ENCODE data around the gene PTPRJ.

PTPRJ gene

DNA sequence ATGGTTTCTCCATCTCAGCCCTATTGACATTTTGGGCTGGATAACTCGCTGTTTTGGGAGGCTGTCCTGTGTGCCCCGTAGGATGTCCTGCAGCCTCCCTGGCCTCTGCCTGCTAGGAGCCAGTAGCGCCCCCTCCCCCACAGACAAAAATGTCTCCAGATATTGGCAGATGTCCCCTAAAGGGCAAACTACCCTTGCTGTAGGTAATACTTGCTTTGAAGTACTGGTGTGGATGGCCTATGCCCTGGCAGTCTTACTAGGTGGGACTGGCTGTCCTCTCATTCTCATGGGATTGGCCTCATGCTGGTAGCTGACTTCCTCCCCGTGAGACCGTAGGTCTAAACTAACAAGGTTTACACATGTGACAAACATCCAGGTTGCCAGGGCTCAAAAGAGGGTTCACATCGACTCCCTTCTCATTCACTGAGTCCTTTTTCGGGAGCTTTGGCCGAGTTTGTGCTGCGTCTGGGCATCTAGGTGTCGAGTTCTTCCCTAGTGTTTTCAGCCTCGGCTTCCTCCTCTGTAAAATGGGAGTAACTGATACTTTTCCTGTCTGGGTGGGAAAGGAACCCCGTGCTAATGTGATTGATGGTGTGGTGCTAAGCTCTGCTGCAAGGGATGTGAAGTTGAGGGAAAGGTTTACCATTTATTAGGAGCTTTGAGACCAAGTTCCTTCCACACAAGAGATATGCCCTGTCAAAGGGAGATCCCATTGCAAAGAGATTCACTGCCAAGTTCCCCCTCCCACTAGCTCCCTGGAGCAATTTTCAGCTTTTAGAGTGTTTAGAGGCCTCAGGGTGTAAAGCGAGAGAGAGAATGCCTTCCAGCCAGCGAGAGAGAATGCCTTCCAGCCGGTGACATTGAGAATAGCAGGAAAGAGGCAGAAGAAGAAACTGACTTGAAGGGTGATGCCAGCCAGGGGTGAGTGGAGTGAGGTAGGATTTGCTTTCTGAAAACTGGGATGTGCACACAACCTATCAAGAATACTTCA, 17.0 kb downstream of the PTPRJ start:
- no peak for DNase-seq

DNA sequence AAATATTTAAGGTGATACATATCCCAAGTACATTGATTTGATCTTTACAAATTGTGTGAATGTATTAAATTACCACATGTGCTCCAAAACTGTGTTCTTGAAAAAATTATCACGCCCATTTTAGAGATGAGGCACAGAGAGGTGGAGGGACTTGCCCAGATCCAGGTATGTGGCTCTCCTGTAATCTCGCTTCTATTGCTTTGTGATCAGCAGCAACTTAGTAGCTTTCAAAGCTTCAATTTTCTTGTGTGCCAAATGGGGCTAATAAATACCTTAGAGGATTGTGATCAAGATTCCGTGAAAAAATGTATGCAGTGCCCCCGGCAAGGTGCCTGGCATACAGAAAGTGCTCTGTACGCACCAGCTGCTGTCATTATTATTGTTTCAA, 18.0 kb downstream of the PTPRJ start:
- DNase-seq, result no peak

DNA sequence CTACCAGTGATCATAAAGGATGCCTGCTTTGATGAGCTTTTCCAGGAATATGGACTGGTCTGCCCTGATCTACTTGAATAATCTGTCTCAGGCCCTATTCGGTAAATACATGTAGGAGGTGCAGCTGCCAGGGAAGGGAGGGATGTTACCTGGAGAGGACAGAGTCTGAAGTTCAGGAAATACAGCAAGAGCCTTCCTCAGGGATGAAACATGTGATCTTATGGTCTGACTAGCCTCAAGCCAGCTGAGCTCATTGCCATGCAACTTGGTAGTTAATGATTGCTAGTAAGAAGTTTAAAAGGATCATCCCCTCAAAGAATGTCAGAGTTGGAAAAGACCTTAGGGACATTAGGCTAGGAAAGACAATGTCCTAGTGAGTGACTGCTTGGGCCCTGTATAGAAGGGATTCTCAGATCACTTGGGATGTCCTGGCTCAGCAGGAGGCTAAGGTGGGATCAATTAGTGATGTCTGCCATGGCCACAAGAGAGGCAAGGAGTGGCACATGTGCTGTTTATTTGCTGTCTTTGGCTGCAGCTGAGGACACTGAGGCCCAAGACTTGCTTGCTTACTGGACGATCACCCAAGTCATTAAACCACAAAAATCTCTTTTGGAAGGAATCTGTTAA, 18.5 kb downstream of the PTPRJ start:
- no peak for DNase-seq

DNA sequence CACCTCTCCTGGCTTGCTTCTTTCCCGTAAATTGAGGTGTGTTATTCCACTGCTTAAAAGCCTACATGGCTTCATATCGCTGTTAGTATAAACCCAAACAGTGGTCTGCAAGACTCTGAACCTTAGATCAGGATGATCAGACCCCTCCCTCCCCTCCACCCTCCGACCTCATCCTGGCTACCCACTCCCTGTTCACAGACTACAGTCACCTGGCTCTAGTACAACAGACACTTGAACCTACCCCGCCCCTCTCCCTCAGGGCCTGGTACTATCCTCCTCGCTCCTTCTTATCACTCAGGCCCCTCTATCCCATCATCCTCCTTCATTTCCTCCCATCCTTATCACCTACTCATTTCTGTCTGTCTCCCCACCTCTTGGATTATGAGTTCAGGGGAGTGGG, 20.1 kb downstream of the PTPRJ start:
- DNase-seq, result no peak

DNA sequence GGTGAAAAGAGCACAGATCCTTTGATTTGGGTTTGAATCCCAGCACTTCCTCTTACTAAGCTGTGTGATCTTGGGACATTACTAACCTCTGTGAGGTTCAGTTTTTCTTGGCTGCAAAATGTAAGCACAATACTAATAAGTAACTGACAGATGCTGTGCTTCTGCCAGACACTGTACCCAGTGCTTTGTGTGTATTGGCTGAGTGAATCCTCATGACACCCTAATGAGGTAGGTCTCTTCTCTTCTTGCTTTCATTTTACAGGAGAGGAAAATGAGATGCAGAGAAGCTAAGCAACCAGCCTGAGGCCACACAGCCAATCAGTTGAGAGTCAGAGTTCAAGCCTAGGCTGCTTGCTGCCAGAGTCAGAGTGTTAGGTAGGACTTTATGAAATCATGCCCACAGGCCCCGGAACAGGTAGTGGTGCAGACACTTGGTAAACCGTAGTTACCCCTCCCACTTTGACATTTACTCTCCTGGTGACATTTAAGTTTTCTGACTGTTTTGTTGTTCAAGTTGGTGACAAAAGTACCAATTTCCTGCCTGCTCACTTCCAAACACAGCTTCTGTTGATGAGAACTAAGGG, 21.2 kb downstream of the PTPRJ start:
- peak; percentile 77 to 81 for DNase-seq

DNA sequence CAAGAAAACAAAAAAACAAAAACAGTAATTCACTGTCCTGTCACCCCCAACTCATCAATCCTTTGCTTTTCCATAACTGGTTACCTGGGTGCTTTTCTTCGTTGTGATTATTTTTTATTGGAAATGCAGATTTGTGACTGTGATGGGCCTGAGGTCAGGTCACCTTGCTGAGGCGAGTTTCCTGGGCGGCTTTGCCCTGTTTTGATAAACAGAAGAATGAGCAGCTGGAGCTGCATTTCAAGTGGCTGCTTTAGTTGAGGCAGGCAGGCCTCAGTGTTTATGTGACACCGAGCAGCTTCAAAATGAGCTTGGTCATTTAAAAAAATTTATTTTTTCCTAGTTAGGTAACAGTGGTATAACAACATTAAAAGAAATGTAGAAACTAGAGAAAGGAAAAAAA, 22.2 kb downstream of the PTPRJ start:
- DNase-seq, result no peak

DNA sequence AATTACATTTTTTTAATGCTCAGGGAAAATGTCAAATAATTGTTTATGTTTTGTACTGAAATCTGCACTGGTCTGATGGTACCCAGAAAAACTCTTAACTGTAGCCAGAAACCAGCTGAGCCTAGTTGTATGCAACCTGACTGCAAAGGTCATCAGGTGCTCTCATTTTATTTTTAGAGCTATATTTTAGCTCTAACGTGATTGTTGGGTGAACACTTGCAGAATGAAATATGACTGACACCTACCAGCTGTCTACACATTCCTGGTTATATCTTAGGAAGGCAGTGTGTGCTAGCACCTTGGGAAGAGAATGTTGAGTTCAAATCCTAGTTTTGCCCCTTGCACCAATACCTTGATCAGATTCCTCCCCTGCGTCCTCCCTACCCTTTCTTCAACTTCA, 23.6 kb downstream of the PTPRJ start:
- DNase-seq, result no peak

DNA sequence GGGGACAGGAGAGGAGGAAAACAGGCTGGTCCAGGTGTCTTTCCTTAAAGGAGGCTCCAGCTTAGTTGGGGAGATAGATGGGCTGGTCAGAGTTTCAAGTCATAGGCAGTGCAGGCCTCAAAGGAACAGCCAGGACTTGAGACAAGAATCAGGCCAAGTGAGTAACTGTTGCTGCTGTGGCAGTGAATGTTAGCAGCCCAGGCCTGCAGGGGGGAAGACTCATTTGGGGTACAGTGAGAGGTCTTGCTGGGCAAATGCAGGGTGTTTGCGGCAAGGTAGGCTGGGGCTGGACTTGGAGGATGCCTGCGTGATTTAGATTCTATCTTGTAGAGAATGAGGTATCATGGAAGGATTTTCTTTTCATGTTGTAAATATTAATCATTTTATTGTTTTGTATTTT, 24.1 kb downstream of the PTPRJ start:
- no peak for DNase-seq

DNA sequence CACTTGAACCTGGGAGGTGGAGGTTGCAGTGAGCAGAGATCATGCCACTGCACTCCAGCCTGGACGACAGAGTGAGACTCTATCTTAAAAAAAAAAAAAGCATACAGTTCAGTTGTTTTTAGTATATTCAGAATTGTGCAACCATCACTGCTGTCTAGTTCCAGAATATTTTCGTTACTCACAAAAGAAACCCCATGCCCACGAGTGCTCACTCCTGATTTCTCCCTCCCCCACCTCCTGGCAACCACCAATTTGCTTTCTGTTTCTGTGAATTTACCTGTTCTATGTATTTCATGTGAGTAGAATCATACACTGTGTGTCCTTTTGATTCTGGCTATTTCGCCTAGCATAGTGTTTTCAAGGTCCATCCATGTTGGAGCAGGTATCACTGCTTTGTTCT, 24.8 kb downstream of the PTPRJ start:
- peak; percentile 51 to 54 for DNase-seq

DNA sequence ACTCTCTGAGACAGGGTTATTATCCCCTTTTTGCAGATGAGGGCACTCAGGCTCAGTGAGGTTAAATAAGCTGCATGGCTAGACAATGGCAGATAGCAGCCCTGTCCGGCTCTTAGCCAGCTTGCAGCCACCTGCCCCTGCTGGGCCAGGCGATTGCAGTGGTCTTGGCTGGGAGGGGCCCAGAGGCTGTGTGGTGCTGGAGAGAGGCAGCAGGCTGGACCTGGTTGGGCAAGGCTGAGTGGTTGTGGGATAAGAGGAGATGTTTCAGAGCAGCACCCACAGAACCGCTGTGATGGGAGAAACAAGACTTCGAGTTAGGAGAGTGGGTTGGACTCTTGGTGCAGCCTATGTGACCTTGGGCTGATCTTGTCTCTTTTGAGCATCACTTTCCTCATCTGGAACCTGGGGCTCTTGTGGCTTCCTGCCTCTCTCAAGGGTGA, 25.5 kb downstream of the PTPRJ start:
- DNase-seq, result no peak

DNA sequence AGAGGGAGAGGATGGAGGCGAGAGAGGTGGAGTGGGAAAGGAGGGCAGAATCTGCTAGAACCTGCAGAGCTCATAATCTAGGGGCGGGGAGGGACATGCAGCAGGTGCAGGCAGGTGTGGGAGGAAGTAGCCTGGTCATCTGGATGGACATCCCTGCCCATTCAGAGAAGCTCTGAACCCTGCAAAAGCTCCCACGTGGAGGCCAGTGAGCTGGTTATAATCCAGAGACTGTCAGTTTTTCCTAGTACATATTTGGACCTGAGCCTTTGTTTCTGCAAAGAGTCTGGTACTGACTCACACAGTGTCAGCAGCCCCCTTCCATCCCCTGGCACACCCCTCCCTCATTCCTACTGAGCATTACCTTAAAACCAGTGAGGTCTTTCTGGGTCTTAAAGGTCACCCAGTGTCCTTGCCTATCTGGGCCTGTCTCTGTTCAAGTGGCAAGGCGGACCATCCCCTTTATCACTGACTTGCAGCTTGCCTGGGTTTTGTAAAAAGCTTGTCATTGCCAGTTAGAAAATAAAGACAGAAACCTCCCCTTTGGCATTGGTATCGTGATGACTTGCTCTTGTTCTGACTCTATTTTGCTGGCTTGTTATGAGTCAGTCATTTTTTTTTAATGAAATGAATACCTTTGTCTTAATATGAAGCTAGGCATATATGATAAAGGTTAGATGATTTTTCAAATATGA, 26.1 kb downstream of the PTPRJ start:
- no peak for DNase-seq

DNA sequence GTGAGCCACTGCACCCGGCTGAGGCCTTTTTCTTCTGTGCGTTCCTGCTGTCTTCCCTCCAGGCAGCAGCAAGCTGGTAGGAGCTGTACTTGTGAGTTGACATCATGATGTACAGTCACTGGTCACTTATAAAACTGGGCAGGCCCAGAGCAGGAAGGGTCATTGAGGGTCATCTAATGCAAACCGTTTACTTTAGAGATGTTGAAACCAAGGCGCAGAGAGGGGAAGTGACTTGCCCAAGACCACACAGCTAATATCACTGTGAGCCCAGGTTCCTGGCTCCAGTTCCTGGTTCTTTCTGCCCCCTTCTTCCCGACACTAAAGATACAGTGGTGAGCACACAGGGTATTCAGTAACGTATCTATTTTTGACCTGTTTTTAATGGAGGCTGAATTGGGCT, 27.3 kb downstream of the PTPRJ start:
- DNase-seq, result no peak

DNA sequence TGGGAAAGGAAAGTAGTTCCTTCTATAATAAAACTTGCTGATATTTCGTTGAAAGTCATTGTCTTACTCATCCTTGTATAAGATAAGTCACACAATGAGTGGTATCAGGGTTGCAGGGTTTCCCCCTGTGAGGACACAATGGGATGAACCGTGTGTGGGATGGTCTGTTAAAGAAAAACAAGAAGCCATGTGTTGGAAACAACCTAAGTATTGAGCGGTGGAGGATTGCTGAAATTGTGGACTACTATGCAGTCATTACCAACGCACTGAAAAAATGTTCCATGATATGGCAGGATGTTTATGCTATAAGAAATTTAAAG, 28.6 kb downstream of the PTPRJ start:
- DNase-seq, result peak; percentile 48 to 66

DNA sequence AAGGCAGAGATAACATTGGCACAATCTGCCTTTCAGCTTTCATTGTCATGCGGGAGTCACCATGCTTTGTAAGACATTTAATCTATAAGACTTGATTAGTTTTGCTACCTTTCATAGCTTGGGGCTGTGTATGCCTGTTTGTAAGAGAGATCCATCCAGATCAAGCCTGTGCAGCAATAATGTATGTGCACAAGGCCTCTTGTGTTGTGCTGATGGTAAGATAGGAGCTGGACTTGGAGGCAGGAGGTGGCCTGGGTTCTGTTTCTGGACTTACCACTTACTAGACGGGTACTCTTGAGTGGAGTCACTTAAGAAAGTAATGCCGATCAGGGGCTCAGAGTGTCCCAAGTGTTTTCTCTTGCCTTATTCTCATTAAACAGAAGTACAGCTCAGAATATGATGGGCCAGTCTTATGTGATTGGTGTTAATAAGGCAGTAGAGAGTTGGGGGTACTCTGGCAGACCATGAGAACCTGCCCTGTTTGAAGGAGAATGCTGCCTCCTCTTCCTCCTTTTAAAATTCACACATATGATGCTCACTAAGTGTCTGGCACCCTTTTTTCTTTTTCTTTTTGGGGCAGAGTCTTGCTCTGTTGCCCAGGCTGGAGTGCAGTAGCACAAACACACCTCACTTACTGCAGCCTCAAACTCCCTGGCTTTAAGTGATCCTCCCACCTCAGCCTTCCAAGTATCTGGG, 30.9 kb downstream of the PTPRJ start:
- DNase-seq, result no peak

DNA sequence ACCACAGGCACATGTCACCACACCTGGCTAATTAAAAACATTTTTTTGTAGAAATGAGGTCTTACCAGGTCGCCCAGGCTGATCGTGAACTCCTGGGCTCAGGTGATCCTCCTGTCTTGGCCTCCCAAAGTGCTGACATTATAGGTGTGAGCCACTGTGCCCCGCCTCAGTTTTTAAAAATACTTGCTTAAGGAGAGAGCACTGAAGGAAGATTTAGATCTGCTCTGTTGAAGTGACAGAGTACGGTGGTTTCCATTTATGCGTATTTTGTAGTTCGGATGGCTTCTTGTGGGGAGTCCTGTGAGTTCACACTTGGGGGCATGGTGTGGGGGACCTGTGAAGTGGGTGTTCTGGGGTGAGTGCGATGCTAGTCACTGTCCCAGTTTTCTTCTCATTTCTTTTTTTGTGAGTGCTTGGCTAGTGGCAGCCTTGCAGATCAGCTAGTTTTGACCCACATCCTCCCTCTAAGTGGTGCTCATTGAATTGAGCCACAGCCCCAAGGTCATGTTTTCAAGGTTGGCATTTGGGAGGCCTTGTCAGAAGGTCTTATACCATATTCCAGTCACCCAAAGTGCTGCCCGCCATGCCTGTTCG, 31.5 kb downstream of the PTPRJ start:
- peak in 1 of 2 experiments; percentile 31 for DNase-seq

DNA sequence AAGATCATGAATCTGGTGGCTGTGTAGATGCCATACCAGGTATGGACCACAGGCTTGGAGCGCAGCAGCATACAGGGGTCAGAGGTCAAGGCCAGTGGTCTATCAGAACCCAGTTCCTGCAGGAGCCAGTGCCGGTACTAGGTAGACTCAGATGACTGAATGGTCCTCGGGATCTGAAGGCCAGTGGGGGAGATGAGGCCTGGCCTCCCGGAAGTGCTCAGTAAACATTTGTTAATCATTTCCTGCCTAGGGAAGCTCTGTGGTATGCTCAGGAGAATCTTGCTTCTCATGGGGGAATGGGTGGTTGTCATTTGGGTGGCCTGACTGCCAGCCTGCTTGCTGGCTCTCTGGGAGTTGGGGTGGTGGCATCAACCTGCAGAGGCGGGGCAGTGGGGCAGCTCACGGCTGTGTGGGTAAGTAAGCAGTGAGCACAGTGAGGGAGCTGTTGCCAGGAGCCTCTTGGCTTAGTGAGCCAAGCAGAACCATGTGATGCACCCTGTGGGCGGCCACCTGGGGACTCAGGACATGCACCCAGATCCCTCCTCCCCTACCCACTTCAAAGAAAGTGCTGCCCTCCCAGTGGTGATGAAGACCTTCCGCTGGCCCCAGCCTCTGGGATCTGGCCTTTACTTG, 33.0 kb downstream of the PTPRJ start:
- peak; percentile 39 for DNase-seq

DNA sequence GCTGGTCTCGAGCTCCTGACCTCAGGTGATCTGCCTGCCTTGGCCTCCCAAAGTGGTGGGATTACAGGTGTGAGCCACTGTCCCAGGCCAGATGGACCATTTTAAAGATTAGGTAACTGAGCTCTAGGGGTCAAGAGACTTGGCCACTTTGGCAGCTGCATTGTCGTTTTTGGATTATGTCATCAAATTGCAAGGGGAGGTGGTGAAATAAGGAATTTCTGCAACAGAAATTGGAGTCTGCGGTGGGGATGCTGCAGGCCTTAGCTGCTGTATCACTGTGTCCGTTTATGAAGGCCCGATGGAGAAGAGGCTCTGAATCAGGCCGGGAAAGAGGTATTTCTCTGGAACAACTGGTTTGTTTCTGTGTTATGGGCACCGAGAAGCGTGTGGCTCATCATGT, 34.6 kb downstream of the PTPRJ start:
- DNase-seq, result no peak

DNA sequence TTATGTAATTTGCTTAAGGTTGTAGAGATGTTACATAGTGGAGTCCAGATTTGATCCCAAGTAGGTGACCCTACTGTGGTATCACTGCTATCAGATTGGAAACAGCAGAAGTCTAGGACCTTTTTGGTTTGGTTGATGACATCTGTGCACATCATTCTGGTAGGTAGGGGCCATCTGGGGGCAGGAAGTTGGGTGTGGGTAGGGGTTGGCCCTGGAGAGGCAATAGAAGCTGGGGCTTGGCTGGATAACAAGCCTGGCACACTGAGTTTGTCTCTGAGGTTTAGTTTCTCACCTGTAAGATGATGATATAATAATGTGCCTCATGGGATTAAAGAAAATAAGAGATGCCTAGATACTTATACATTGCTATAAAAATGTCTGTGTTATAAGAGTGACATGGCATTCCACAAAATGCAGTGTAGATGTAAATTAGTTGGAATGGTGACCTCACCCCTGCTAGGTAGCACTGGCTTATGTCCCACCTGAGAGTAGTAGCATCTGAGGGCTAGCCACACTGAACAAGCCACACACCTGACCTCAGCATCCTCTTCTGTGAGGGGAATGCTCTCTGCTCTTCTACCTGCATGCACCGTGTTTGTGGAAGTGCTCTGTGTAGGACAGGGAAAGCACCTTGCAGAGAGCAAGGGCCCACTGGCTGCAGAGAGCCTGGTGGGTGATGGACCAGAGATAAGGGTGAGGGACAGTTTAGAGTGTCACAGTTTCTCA, 36.9 kb downstream of the PTPRJ start:
- no peak for DNase-seq

DNA sequence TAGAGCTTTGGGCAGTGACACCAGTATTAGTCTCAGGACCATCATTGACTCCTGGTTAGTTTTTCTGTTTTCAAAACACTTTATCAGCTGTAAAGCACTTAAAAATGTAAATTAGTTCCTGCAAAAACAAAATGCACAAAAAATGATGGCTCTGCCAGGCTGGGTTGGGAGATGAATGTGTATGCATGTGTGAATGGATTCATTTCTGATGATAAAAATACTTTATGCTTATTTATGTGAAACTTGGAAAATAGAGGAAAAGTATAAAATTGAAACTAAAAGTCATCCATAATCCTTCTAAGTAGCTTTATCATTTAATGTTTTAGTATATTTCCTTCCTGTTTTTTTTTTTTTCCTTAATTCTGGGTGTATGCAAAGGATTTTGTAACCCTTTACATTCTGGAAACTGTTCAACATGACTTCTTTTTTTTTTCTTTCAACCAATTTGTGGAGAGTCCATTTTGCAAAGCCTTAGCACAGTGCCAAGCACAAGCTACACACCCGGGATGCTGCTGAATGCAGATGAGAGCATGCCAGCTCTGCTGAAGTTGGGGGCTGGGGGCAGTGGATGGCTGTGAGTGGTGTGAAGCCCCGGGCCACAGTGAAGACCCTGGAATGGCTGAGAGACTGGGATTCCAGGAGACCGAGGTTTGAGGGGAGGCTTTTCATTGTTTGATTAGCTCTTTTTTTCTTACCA, 37.6 kb downstream of the PTPRJ start:
- DNase-seq, result no peak

DNA sequence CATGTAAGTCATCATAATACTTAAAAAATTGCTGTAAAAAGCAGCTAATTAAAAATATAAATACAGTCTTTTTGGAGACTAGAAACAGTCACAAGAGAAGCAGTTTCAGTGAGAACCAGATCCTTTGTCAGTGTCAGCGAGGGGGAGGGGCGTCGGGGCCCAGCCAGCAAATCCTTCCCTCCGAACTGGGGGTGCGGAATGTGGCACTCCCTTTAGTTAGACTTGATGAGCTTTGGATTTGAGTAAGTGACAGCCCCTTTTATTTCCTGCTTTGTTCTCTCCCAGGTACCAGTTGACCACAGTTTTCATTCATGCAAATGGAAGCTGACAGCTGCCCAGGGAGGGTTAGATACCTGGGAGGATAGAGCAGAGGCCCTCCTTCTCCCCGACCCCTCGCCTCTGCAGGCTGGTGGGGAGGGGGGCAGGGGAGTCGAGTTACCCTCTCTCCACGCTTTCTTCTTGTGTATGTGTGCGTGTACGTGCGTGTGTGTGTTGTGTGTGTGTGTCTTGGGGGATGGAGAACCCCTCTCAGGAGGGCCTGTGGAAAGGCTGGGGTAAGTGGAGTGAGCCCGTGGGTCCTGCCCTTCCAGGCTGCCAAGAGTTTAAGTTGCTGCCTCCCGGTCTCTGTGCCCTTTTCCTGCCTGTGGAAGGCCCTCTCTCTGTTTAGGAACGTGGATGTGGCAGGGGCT, 38.3 kb downstream of the PTPRJ start:
- DNase-seq, result no peak

Measured in activated CD4-positive, alpha-beta T cell treated with anti-CD3 and anti-CD28 coated beads, Interleukin-2, amount 50 U/mL, for 4 hours (primary cell).